GM18508 (cell line): Measurements from ENCODE around the gene CCSER1.
"Not testable (repeated sequence)": the region's sequence is repeated elsewhere in the genome, so short reads cannot be mapped to it uniquely, and the experiment has no call there.

ENCODE experiments used
- ATAC-seq: cut with Tn5 transposase; IDR thresholded peaks from one replicate; pipeline ENCODE4 v1.9.1; 2021; ENCODE audit warnings: moderate number of reproducible peaks; ENCODE audit not compliant: insufficient read depth, unreplicated experiment

The CCSER1 gene

DNA sequence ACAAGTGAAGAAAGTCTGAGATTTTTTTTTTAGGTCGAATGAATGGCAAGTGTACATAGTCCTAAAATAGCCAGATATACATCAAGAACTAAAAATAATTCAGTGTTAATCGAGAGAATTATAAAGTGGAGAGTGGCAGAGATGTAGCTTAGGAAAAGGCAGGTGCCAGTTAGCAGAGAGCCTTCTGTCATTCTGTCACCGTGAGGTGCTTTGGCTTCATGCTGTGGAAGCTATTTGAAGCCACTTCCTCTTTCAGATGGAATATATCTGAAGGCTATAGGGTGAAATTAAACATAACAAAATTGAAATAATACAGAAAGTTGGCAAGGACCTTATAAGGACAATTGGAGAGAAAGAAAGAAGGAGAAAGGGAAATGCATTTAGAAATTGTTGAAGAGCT lies 756.3 kb downstream of the CCSER1 start:
- peak; percentile 81 for ATAC-seq

GRCh38 chr4:90888571-90888970 lies 761.4 kb downstream of the CCSER1 start:
- ATAC-seq: no peak

DNA sequence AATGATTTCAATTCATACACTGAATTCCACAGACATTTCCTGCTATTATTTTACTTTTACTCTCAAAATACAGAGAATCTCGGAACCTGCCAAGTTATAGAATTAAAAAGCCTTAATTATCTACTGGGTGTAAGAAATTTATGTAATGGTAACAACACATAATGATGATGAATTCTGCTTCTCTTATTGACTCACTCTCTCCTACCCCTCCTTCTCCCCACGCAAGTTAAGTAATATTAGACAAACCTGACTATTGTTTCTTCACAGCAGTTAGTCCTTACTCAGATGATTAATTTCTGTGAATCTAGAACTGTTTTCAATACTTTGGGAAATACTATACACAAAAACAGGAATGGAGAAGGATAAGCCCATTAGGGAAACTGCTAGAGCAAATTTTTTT lies 762.0 kb downstream of the CCSER1 start:
- no peak for ATAC-seq

- not testable (repeated sequence) for ATAC-seq
Measured at GRCh38 chr4:90903413-90903812, 776.2 kb downstream of the CCSER1 start.

DNA sequence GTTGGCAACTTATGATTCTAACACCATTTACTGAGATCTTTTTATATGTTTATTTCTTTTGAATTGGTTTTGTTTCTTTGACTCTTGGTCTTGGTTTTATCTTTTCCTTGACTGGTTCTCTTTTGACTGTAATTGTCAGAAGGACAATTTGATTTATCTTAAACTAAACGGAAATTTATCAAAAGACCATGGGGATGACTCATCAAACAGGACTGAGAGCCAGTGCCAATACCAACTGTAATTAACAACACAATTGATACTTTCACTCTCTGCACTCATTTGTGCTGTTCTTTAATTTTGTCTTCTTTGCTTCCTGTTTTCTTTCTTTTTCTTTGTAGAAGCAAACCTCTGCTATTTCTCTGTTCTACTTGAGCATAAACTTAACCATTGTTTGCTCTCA lies 776.8 kb downstream of the CCSER1 start:
- ATAC-seq: no peak

GRCh38 chr4:90906239-90906638 lies 779.0 kb downstream of the CCSER1 start:
- no peak for ATAC-seq

GRCh38 chr4:90911724-90912434 lies 784.7 kb downstream of the CCSER1 start:
- ATAC-seq: not testable (repeated sequence)

GRCh38 chr4:90922174-90922573 lies 795.0 kb downstream of the CCSER1 start:
- ATAC-seq: no peak

- no peak for ATAC-seq
Measured at GRCh38 chr4:90926957-90927356, 799.8 kb downstream of the CCSER1 start.

DNA sequence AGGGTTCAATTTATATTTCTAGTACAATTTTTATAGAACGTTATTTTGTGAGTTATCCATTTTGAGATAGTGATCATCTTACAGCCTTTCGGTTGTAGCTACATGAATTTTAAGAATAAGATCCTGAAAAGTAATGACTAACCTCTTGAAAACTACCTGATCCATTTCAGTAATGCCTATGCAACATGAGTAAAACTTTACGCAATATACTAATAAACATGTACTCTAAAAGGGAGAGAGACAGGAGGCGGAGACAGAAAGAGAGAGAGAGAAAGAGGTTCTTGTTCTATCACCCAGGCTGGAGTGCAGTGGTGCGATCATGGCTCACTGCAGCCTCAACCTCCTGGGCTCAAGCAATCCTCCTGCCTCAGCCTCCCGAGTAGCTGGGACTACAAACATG lies 816.1 kb downstream of the CCSER1 start:
- ATAC-seq: no peak

DNA sequence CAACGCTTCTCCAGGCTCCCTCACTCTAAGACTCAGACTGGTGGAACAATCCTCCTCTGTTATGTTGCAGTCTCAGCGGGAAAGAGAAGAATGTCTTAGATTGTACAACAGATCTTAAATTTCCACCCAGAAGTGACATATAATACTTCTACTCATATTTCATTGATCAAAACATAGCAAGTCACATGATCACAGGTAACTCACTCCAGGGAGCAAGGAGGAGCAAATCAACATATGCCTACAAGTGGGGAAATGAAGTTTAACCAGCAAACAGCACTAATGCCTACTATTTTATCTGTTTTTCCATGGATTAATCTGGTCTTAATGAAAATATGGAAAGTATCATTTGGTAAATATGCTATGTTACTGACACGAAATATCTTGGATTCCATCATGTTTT lies 819.8 kb downstream of the CCSER1 start:
- no peak for ATAC-seq

DNA sequence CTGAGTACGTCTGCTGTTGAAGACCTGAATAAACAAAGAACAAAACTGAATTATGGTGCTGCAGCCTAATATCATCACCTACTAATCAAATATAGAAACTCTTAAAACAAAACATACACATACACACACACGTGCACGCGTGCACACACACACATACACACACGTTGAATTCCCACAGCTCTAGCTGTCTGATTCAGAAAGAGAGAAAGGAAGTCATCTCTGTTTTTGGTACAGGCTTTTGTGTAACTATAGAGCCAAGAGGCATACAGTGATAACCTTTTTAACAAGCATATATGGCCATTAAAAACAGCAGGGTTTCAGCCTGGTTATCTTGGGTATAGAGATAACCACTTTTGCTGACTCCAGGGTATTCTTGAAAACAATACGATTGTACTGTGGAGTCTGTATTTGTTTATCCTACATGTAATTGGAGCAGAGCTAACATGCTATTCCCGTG lies 823.2 kb downstream of the CCSER1 start:
- ATAC-seq: no peak

- ATAC-seq: no peak
Measured at GRCh38 chr4:90951037-90951436, 823.8 kb downstream of the CCSER1 start.

GRCh38 chr4:90958256-90958895 lies 831.2 kb downstream of the CCSER1 start:
- ATAC-seq: no peak

DNA sequence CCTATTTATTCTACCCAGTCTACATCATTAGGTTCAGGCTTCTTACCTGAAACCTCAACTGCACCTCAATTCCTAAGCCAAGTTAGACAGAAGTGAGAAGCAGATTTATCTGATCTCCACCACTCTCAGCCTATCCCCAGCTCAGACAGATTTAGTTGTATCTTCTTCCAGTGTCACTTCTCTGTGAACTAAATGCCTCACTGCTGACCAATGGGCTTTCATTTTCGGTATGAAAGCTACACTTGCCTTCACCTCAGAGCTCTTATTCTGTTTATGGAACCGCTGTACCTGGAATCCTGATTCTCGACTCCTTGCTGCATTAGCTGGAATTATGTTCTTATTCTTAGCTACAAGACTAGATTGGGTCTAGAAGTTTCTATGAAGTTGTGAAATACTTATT lies 833.2 kb downstream of the CCSER1 start:
- ATAC-seq: peak; percentile 46

DNA sequence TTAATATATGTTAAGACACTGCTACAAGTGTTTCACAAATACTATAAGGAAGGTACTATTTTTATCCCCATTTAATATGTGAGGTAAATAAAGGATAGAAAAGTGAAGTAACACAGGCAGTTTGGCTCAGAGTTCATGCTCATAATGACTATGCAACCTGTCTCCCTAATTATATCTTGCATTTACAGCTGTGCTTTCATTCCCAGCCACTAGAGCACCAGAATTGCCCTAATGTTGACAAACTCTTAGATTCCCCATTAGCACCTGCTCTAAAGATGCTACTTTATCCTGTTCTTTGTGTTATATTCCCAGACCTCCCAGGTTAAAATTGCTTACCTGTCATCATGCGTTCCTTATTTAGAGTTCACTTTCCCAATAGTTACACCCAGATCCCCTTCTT lies 833.6 kb downstream of the CCSER1 start:
- ATAC-seq: no peak

DNA sequence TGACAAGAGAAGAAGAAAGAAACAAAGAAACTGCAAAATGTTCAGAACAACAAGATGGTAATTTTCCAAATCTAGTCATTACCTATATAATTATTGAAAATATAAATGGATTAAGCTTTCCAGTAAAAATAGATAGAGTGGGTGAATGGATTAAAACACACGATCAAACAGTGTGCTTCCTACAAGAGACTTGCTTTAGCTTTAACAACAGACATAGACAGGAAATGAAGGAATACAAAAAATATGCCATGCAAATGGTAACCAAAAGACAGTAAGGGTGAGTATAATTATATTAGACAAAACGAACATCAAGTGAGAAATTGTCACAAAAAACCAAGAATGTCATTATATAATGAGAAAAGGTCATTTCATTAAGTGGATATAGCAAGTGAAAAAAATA lies 842.8 kb downstream of the CCSER1 start:
- no peak for ATAC-seq

GRCh38 chr4:90977726-90978125 lies 850.5 kb downstream of the CCSER1 start:
- no peak for ATAC-seq

DNA sequence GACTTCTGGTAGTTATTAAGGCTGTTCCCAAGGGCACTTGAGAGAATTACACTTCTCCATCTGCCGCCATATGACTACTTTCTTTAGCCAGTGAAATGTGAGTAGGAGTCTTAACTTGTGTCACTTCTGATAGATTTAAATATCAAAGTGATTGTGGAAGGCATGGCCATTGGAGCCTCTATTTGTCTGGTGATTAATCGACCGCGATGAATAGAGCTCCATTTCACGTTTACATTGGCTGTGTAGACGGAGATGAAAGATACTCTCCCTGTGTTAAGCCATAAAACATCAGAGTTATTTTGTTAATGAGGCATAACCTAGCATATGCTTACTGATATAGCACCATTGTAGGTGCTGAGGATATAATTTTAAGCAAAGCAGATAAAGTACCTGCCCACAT lies 852.4 kb downstream of the CCSER1 start:
- no peak for ATAC-seq

DNA sequence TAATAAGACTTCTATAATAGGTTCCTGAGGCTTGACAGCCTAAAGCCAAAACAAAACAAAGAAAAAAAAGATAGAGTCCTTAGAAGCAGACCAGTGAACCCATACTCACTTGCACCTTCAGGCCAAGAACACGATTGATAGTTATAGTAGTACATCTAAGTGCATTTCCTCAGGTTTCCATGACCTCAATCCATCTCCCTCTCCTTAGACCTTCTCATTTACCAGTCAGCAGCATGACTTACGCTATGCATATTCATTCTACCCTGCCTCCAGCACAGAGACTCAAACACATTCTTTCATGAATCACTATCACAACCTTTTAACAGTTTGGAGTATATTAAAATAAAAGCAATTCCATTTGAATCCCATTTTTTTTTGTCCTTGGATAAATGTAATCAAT lies 855.6 kb downstream of the CCSER1 start:
- no peak for ATAC-seq

- no peak for ATAC-seq
Measured at GRCh38 chr4:90990284-90990683, 863.1 kb downstream of the CCSER1 start.

- ATAC-seq: no peak
Measured at GRCh38 chr4:90992213-90992612, 865.0 kb downstream of the CCSER1 start.
